GM12873 (cell line): Measurements from ENCODE around the gene VIPAS39.

Experiments
- TF ChIP-seq, protein P1 (sequence below): IDR thresholded peaks from 2 replicates; pipeline ENCODE4 v1.5.1; 2012; ENCODE audit warnings: low read depth, mild to moderate bottlenecking, moderate library complexity, low read length, control low read depth; ENCODE audit not compliant: insufficient read depth; ENCODE audit errors: missing control alignments

The VIPAS39 gene

GRCh38 chr14:77457522-77458248, at the start of gene VIPAS39, which contains the start of gene AHSA1:
Gene VIPAS39 (minus strand): TSS chr14:77457601. CDS start chr14:77454102, 3,499 bp downstream.
Gene AHSA1 (plus strand): TSS chr14:77458093. CDS start chr14:77458190, 97 bp downstream.
- TF ChIP-seq, protein P1, sequence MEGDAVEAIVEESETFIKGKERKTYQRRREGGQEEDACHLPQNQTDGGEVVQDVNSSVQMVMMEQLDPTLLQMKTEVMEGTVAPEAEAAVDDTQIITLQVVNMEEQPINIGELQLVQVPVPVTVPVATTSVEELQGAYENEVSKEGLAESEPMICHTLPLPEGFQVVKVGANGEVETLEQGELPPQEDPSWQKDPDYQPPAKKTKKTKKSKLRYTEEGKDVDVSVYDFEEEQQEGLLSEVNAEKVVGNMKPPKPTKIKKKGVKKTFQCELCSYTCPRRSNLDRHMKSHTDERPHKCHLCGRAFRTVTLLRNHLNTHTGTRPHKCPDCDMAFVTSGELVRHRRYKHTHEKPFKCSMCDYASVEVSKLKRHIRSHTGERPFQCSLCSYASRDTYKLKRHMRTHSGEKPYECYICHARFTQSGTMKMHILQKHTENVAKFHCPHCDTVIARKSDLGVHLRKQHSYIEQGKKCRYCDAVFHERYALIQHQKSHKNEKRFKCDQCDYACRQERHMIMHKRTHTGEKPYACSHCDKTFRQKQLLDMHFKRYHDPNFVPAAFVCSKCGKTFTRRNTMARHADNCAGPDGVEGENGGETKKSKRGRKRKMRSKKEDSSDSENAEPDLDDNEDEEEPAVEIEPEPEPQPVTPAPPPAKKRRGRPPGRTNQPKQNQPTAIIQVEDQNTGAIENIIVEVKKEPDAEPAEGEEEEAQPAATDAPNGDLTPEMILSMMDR, result no peak

- TF ChIP-seq, protein P1, result no peak
Measured at GRCh38 chr14:77505031-77505430, 47.6 kb upstream of the VIPAS39 start.

DNA sequence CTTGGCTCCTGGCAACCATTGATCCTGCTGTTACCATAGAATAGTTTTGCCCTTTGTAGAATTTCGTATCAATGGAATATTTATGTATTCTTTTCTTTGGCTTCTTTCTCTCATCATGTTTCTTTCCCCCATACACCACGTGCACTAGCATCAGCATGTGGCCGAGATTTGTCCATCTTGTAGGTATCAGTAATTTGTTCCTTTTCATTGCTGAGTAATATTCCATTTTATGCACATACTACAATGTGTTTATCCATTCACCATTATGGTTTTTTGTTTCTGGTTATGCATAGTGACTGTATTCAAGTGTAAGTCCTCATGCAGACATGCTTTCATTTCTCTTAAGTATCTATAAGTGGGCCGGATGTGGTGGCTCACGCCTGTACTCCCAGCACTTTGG, 45.7 kb upstream of the VIPAS39 start:
- TF ChIP-seq, protein P1, result no peak

- TF ChIP-seq, protein P1, result no peak
Measured at GRCh38 chr14:77502109-77502782, 44.8 kb upstream of the VIPAS39 start.

DNA sequence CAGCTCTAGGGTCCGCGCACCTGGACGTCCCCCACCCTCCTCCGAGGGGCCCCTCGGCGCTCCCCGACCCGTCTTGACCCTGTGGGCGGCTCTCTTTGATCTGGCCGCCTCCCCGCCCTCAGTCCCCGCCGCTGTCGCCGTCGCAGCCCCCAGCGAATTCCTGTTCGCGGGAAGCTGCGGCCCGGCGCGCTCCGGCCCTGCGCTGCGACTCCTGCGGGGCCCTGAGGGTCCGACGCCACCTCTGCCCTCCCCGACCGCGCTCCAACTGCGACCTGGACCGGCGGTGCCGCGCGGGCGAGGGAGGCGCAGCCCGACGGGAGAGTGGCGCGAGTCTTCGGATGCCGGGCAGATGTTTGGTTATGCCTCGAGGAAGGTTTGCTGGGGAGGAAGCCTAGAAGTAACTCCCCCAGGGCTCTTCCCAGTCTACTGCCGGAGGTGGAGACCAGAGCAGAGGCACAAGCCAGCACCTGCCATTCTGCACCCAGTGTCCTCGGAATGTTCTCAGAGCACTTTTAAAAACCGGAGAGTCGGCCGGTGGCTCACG, 41.7 kb upstream of the VIPAS39 start:
- TF ChIP-seq, protein P1, result no peak

DNA sequence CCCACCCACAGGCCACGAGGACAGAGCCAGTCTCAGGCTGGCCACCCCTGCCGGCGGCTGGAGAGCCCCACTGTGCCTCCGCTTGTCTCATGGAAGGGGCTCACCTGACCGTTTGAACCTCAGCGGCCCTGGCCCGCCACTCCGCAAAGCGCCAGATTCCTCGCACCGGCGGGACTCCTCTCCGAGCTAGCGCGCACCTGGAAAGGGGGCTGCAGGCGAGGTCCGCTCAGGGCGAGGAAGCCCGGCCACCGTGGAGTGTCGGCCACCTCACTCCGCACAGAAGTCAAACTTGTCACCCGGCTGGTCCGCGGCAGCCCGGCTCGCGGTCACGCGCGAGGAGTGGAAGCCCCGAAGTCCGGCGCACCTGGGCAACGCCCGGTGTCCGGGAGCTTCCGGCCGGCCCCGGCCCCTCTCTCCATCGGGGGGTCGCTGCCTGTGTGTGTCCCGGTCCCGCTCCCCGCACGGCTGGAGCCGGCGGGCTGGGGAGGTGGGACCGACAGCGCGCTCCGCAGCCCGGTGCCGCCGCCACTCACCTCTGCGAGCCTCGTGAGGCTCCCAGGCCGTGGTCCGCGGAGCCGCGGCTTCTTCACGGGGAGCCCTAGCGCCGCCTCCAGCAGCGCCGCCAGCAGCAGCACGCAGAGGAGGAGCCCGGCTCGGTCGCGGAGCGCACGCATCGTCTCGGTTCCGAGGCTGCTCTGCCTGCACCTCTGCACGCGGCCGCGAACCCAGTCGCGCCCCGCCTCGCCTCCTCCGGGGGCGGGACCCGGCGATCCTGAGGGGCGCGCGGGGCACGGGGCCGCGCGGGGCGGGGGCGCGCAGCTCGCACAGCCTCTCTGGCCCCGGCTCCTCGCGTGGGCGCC, 40.9 kb upstream of the VIPAS39 start, which contains the start of gene ISM2:
Gene ISM2 (minus strand): TSS at position 697 of the 860 bp plus-strand sequence. CDS start 23 bp downstream, at position 674.
- TF ChIP-seq, protein P1, result no peak
